Psoas muscle (tissue), 8 donors: ENCODE data around the gene F11R. TPM values are rescaled to one million over a fixed set of nuclear protein-coding genes. Genes with fewer than 3 reads are reported as not detected.

Source experiments
- ATAC-seq, 4 donors: fragments of 200-7000 bp; cut with Tn5 transposase; one replicate each; pipeline ENCODE4 v1.9.1; 2020; ENCODE audit warnings: moderate library complexity in 3 of 4, mild to moderate bottlenecking in 2 of 4
- DNase-seq, 2 donors: peaks; one replicate each; pipeline ENCODE4 v3.0.0-alpha.2; 2020
- H3K27ac ChIP-seq: fragments of 200-600 bp; one replicate; pipeline ENCODE4 v1.8.0; 2022
- H3K27me3 ChIP-seq, 3 donors: fragments of 200-600 bp in 1 of 3; one replicate each; pipeline versions ENCODE4 v1.6.1 to v1.8.0; 2013 to 2022; ENCODE audit warnings: low read length in 2 of 3, mild to moderate bottlenecking in 2 of 3, moderate library complexity in 1 of 3; ENCODE audit not compliant: insufficient read depth in 3 of 3
- H3K36me3 ChIP-seq, 2 donors: fragments of 200-600 bp in 1 of 2; one replicate each; pipeline versions ENCODE4 v1.6.1 to v1.8.0; 2013 to 2022; ENCODE audit warnings: low read depth in 1 of 2, mild to moderate bottlenecking in 1 of 2, moderate library complexity in 1 of 2; ENCODE audit not compliant: insufficient read depth in 1 of 2
- H3K4me1 ChIP-seq: fragments of 200-600 bp; one replicate; pipeline ENCODE4 v1.8.0; 2022
- H3K4me3 ChIP-seq: fragments of 200-600 bp; one replicate; pipeline ENCODE4 v1.8.0; 2022; ENCODE audit warnings: mild to moderate bottlenecking
- H3K9me3 ChIP-seq: fragments of 200-600 bp; one replicate; pipeline ENCODE4 v1.8.0; 2022
- WGBS, 3 donors: extraction: QIAGEN DNeasy Blood & Tissue Kit; methylation state at CpG; one replicate each; pipeline versions ENCODE4 v1.1.6 to v1.1.7; 2013; 5-methylcytosine and 5-hydroxymethylcytosine counted together
- intact Hi-C, 2 donors: fragments of 100-400 bp; cut with DNase I; formaldehyde crosslinking; loops; one replicate each; pipeline versions ENCODE4 v1.11.0 to v1.14.2; 2022
- polyA plus RNA-seq, 3 donors: library from polyadenylated mRNA; stranded (reverse); fragments of 200-250 nt; gene quantifications; one replicate each; pipeline ENCODE4 v1.2.3, GENCODE V29; 2013
- total RNA-seq, 4 donors: library from RNA; stranded (reverse); fragmentation: NEBNext Ultra II Directional in 2 of 4; extraction: Animal tissue kit (Norgen Biotek cat#: 25700) in 2 of 4; gene quantifications; one replicate each; pipeline versions ENCODE4 v1.2.1 to v1.2.4, GENCODE V29; 2021 to 2023
- TF ChIP-seq, protein P1 (sequence below): fragments of 200-600 bp; IDR thresholded peaks from one replicate; pipeline ENCODE4 v1.8.0; 2022; ENCODE audit warnings: antibody characterized with exemption
- donor health status: healthy with polysubstance abuse.
- donor health status: DM: no; HTN: no; CAD: no; lungs with moderate emphysema.
- donor health status: Bipolar disorder and iron deficiency.
- donor health status: healthy.
- donor health status: DM: yes; HTN: yes; CAD: no.
- donor health status: DM: no; HTN: no; CAD: no.
- donor health status: DM: no; HTN: no; CAD: no.
- donor health status: DM: yes; HTN: yes; CAD: no.

The F11R gene
- total and polyA plus RNA-seq, 7 donors: 2.9 to 13.8 (median 5.2) TPM

DNA sequence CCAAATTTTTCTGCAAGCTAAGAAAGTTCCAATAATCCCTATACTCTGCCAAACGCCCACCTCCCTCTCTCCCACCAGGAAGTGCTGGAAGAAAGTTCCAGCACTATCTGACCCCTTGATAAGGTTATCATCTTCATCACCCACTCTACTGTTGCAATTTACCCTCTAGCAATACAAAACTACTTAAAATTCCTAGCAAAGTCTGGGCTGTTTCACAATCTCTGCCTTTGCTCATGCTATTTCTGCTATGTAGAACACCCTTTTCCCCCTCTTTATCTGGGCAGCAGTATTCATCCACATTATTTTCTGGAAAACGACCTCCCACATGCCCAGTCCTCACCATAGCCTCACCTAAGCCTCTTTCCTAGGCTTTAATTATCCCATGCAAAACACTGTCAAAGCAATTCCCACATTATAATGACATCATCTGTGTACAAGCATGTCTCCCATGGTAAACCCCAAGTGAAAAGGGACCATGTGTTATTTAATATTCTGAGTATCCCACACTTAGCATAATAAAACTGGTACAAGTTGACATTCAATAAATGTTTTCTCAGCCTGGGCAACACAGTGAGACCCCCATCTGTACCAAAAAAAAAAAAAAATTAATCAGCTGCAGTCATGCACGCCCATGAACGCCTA lies 12.0 kb downstream of the F11R start:
- intact Hi-C loops: no loop called here
- 77 to 87% (median 81%) methylated on average over 4 of the region's 4 CpGs for WGBS, 3 donors
- TF ChIP-seq, protein P1, sequence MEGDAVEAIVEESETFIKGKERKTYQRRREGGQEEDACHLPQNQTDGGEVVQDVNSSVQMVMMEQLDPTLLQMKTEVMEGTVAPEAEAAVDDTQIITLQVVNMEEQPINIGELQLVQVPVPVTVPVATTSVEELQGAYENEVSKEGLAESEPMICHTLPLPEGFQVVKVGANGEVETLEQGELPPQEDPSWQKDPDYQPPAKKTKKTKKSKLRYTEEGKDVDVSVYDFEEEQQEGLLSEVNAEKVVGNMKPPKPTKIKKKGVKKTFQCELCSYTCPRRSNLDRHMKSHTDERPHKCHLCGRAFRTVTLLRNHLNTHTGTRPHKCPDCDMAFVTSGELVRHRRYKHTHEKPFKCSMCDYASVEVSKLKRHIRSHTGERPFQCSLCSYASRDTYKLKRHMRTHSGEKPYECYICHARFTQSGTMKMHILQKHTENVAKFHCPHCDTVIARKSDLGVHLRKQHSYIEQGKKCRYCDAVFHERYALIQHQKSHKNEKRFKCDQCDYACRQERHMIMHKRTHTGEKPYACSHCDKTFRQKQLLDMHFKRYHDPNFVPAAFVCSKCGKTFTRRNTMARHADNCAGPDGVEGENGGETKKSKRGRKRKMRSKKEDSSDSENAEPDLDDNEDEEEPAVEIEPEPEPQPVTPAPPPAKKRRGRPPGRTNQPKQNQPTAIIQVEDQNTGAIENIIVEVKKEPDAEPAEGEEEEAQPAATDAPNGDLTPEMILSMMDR: no peak

DNA sequence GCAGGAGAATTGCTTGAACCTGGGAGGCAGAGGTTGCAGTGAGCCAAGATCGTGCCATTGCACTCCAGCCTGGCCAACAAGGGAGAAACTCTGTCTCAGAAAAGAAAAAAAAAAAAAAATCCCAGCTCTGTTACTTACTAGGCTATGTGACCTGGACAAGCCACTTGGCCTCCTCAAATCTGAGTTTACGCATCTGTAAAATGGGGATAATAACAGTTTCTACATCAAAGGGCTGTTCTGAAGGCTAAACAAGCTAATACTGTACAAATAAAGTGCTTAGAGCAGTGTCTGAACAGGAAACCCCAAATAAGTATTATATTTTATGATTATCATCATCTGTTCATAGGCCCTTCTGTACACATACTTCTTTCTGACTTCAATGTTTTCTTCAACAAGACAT lies 13.6 kb downstream of the F11R start:
- Histone ChIP-seq H3K4me1 (no peaks in the 10 kb centered on the region), H3K27ac (no peak overlapping the region), H3K4me3 (no peak overlapping the region), H3K9me3 (no peaks in the 10 kb centered on the region), H3K36me3 (no peaks in the 10 kb centered on the region), H3K27me3 (no peaks in the 10 kb centered on the region)
- ATAC-seq: no peak
- TF ChIP-seq, protein P1: no peak
- WGBS, 3 donors: 94 to 97% (median 96%) methylated on average over 2 of the region's 2 CpGs
- intact Hi-C loops: no loop called here
- no peak for DNase-seq

More for the DNA sequence above, 12.0 kb downstream of the F11R start:
- ATAC-seq (no peak), DNase-seq (no peak)
- no peaks in the 10 kb centered on the region for H3K9me3 ChIP-seq
- no peaks in the 10 kb centered on the region for H3K27me3 ChIP-seq
- peaks cover 2% of the 10 kb centered on the region for H3K4me1 ChIP-seq
- H3K36me3 ChIP-seq: no peaks in the 10 kb centered on the region
- H3K4me3 ChIP-seq: no peak overlapping the region
- no peak overlapping the region for H3K27ac ChIP-seq

DNA sequence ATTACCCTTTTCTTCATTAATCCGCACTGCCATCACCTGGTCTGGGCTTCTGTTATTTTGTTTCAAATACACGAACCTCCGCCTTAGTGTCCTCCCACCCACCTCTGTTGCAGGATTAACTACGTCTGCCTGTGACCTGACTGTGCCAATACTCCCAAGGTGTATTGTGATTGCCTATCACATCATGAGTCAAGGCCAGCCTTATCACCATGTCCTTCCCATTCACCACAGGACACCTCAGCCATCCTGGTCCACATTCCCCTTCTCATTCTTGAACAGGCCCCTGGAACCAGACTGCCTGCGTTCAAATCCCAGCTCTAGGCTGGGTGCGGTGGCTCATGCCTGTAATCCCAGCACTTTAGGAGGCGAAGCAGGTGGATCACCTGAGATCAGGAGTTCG lies 14.4 kb downstream of the F11R start:
- intact Hi-C loops: no loop called here
- no peak for ATAC-seq
- Histone ChIP-seq H3K27me3 (no peaks in the 10 kb centered on the region), H3K9me3 (no peaks in the 10 kb centered on the region), H3K4me1 (no peaks in the 10 kb centered on the region), H3K27ac (no peak overlapping the region), H3K36me3 (no peaks in the 10 kb centered on the region), H3K4me3 (no peak overlapping the region)
- no peak for DNase-seq
- 95 to 96% (median 95%) methylated on average over 8 of the region's 8 CpGs for WGBS, 3 donors
- TF ChIP-seq, protein P1: no peak

DNA sequence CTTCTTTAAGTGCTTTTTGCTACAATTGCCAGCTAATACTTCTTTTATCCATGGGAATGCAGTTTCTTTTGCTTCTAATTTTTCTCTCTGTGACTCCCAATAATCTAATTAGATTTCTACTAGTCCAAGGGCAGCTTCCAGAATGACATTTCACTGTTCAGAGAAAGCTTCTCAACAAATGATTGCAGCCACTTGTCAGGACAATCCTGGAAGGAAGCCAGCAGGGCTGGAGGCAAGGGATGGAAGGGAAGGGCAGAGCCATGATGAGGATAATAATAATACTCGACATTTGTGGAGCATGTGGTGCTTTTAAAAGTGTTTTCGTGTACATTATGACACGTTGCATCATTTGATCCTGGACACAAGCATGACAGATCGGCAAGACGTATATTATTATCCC lies 19.4 kb downstream of the F11R start:
- no peaks in the 10 kb centered on the region for H3K9me3 ChIP-seq
- DNase-seq: no peak
- ATAC-seq: no peak
- H3K27ac ChIP-seq: no peak overlapping the region
- no peaks in the 10 kb centered on the region for H3K27me3 ChIP-seq
- intact Hi-C loops: no loop called here
- no peaks in the 10 kb centered on the region for H3K36me3 ChIP-seq
- H3K4me3 ChIP-seq: no peak overlapping the region
- 56 to 69% (median 61%) methylated on average over 5 of the region's 5 CpGs for WGBS, 3 donors
- TF ChIP-seq, protein P1: no peak
- H3K4me1 ChIP-seq: no peaks in the 10 kb centered on the region
